Activated CD4-positive, alpha-beta memory T cell treated with anti-CD3 and anti-CD28 coated beads for 36 hours (primary cell): ENCODE data around the gene TMEM181. TPM values are rescaled to one million over a fixed set of nuclear protein-coding genes. Genes with fewer than 3 reads are reported as not detected.

Source experiments
- CTCF ChIA-PET: fragments of 350-600 bp; sonication (Branson Sonifier 250); formaldehyde crosslinking; loops from one replicate; lab custom pipeline; 2021; ENCODE audit warnings: antibody characterized with exemption, inconsistent platforms; lab: Charles Lee
- POLR2A ChIA-PET: fragments of 350-600 bp; sonication (Branson Sonifier 250); formaldehyde crosslinking; loops from one replicate; lab custom pipeline; 2021; ENCODE audit warnings: antibody characterized with exemption; lab: Charles Lee
- DNase-seq: peaks from one replicate; pipeline ENCODE4 v3.0.0-alpha.2; 2020
- H3K27ac Mint-ChIP-seq: one replicate; pipeline ENCODE4 v1.8.0; 2021; ENCODE audit warnings: mixed read lengths
- H3K27me3 Mint-ChIP-seq: one replicate; pipeline ENCODE4 v1.8.0; 2021; ENCODE audit warnings: mixed read lengths
- H3K36me3 Mint-ChIP-seq: one replicate; pipeline ENCODE4 v1.8.0; 2021; ENCODE audit warnings: mixed read lengths
- H3K4me1 Mint-ChIP-seq: one replicate; pipeline ENCODE4 v1.8.0; 2021; ENCODE audit warnings: low read depth, mixed read lengths
- H3K4me3 Mint-ChIP-seq: one replicate; pipeline ENCODE4 v1.8.0; 2021; ENCODE audit warnings: mild to moderate bottlenecking, mixed read lengths
- H3K9me3 Mint-ChIP-seq: one replicate; pipeline ENCODE4 v1.8.0; 2021; ENCODE audit warnings: mixed read lengths
- intact Hi-C: fragments of 100-400 bp; cut with micrococcal nuclease; formaldehyde crosslinking; loops from one replicate; pipeline ENCODE4 v1.15.1; 2023
- total RNA-seq, 2 experiments: library from RNA; stranded (reverse); gene quantifications; one replicate each; pipeline ENCODE4 v1.2.3, GENCODE V29; 2021

The TMEM181 gene
- total RNA-seq, 2 experiments from 2014 or later: 11.3 to 11.6 TPM

- intact Hi-C loops: no loop called here
- CTCF ChIA-PET: interaction anchor here (1.2 to 1.4 kb wide), 2 partner anchors 18 to 71 kb away, joined by 3 to 8 read pairs; no protein-coding TSS in a partner anchor
- H3K27me3 Mint-ChIP-seq: no peaks in the 10 kb centered on the region
These were observed 60.3 kb downstream of the TMEM181 start for GRCh38 chr6:158619922-158620801.

GRCh38 chr6:158620963-158621693, 61.2 kb downstream of the TMEM181 start:
- Mint-ChIP-seq H3K27ac (no peak overlapping the region), H3K4me3 (no peak overlapping the region), H3K36me3 (peaks cover 44% of the 10 kb centered on the region), H3K4me1 (peaks cover 17% of the 10 kb centered on the region), H3K27me3 (no peaks in the 10 kb centered on the region), H3K9me3 (no peaks in the 10 kb centered on the region)
- intact Hi-C loops: no loop called here
- ChIA-PET POLR2A (interaction anchor here (0.6 kb wide), 1 partner anchor 18 kb away, joined by 3 read pairs; no protein-coding TSS in a partner anchor), CTCF (interaction anchor here (1.0 to 1.4 kb wide), 3 partner anchors 17 to 400 kb away, joined by 3 to 8 read pairs (median 5); no protein-coding TSS in a partner anchor)
- no peak for DNase-seq

More at GRCh38 chr6:158619922-158620801, 60.3 kb downstream of the TMEM181 start:
- Mint-ChIP-seq H3K9me3 (peaks cover 6% of the 10 kb centered on the region), H3K36me3 (peaks cover 47% of the 10 kb centered on the region), H3K27ac (no peak overlapping the region), H3K4me3 (no peak overlapping the region), H3K4me1 (peaks cover 17% of the 10 kb centered on the region)
- POLR2A ChIA-PET: no interaction called here
- no peak for DNase-seq

DNA sequence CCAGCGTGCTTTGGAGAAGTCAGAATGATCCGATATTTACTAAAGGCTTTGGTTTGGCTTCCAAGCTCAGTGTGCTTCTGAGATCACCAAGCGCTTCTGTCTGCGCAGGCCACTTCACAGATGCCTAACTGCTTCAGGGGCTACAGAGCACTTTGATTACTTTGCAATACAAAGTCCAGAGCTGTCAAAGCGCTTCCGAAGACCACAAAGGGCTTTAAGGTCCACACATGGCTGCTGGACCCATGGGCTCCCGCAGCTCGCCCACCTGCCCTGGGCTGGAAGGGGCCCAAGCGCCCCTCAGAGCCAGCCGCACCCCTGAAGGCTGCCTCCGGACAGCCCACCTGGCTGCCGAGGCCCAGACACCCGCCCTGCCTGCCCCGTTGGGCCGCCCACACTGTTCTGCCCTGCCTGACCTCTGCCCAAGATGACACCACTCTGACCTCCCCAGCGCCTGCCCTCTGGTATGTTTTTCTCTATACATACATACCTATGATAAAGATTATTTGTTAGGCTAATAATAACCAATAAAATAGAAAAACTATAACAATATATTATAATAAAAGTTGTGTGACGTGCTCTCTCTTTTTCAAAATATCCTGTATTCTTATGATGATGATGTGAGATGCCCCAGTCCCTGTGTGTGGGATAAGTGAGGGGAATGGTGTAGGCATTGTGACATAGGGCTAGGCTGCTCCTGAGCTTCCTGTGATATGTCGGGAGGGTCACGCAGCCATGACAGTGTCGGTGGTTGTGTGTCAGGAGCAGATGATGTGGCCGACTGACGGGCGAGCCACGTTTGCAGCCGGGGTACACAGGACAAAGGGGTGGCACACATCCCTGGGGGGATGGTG, 62.0 kb downstream of the TMEM181 start:
- peaks cover 45% of the 10 kb centered on the region for H3K36me3 Mint-ChIP-seq
- CTCF ChIA-PET: interaction anchor here (1.0 to 1.4 kb wide), 2 partner anchors 70 to 401 kb away, joined by 5 to 8 read pairs; no protein-coding TSS in a partner anchor
- no peaks in the 10 kb centered on the region for H3K27me3 Mint-ChIP-seq
- DNase-seq: no peak
- no peak overlapping the region for H3K4me3 Mint-ChIP-seq
- peaks cover 17% of the 10 kb centered on the region for H3K4me1 Mint-ChIP-seq
- intact Hi-C loops: no loop called here
- no peaks in the 10 kb centered on the region for H3K9me3 Mint-ChIP-seq
- no peak overlapping the region for H3K27ac Mint-ChIP-seq
- POLR2A ChIA-PET: interaction anchor here (0.6 kb wide), 1 partner anchor 19 kb away, joined by 3 read pairs; no protein-coding TSS in a partner anchor

GRCh38 chr6:158622545-158623190, 62.8 kb downstream of the TMEM181 start:
- H3K27me3 Mint-ChIP-seq: no peaks in the 10 kb centered on the region
- peaks cover 14% of the 10 kb centered on the region for H3K4me1 Mint-ChIP-seq
- H3K27ac Mint-ChIP-seq: peak overlapping the region; percentile 50
- peaks cover 44% of the 10 kb centered on the region for H3K36me3 Mint-ChIP-seq
- H3K4me3 Mint-ChIP-seq: no peak overlapping the region
- no peaks in the 10 kb centered on the region for H3K9me3 Mint-ChIP-seq
- intact Hi-C loops: no loop called here
- POLR2A ChIA-PET: no interaction called here
- DNase-seq: no peak
- CTCF ChIA-PET: no interaction called here

- POLR2A ChIA-PET: no interaction called here
- no peak for DNase-seq
- no peaks in the 10 kb centered on the region for H3K9me3 Mint-ChIP-seq
- peak overlapping the region; percentile 26 for H3K27ac Mint-ChIP-seq
- H3K4me1 Mint-ChIP-seq: peaks cover 26% of the 10 kb centered on the region
- H3K36me3 Mint-ChIP-seq: peaks cover 54% of the 10 kb centered on the region
- CTCF ChIA-PET: no interaction called here
- intact Hi-C loops: no loop called here
- no peaks in the 10 kb centered on the region for H3K27me3 Mint-ChIP-seq
- no peak overlapping the region for H3K4me3 Mint-ChIP-seq
These were observed 65.1 kb downstream of the TMEM181 start for GRCh38 chr6:158624684-158625682.

GRCh38 chr6:158625881-158626305, 66.0 kb downstream of the TMEM181 start:
- Mint-ChIP-seq H3K4me3 (no peak overlapping the region), H3K4me1 (peaks cover 31% of the 10 kb centered on the region), H3K36me3 (peaks cover 49% of the 10 kb centered on the region), H3K27ac (peak overlapping the region; percentile 73), H3K9me3 (no peaks in the 10 kb centered on the region), H3K27me3 (no peaks in the 10 kb centered on the region)
- intact Hi-C loops: no loop called here
- DNase-seq: no peak
- ChIA-PET POLR2A (no interaction called here), CTCF (interaction anchor here (0.5 kb wide), 1 partner anchor 28 kb away, joined by 4 read pairs; no protein-coding TSS in a partner anchor)

DNA sequence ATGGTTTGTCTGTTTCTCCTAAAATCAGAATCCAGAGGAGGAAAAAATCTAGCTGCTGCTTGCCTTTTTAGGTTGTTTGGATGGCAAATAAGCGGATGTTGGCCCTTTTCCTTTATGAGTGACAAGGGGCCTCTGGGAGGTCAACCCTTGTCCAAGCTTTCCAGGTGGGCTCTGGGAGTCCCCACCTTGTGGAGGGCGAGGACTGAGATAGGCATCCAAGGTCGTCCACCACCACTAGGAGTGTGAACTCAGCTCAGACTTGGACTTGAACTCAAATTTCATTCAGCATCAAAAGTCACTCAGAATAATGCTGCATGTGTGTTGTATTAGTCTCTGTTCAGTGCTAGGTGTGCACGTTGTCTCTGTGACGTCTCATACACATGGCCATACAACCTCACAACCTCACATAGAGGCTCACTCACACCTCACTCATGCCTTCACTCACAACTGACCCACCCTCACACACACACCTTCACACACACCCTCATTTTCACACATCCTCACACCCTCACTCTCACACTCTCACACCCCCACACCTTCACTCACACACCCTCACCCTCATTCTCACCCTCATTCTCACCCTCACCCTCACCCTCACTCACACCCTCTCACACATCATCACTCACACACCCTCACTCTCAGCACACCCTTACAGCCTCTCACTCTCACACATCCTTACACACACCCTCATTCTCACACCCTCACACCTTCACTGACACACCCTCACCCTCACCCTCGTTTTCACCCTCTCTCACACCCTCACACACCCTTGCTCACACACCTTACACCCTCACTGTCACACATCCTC, 66.7 kb downstream of the TMEM181 start:
- peaks cover 37% of the 10 kb centered on the region for H3K4me1 Mint-ChIP-seq
- ChIA-PET POLR2A (no interaction called here), CTCF (interaction anchor here (0.5 kb wide), 1 partner anchor 27 kb away, joined by 4 read pairs; no protein-coding TSS in a partner anchor)
- H3K9me3 Mint-ChIP-seq: no peaks in the 10 kb centered on the region
- H3K27ac Mint-ChIP-seq: peak overlapping the region; percentile 73
- DNase-seq: no peak
- H3K27me3 Mint-ChIP-seq: no peaks in the 10 kb centered on the region
- intact Hi-C loops: no loop called here
- no peak overlapping the region for H3K4me3 Mint-ChIP-seq
- H3K36me3 Mint-ChIP-seq: peaks cover 51% of the 10 kb centered on the region

DNA sequence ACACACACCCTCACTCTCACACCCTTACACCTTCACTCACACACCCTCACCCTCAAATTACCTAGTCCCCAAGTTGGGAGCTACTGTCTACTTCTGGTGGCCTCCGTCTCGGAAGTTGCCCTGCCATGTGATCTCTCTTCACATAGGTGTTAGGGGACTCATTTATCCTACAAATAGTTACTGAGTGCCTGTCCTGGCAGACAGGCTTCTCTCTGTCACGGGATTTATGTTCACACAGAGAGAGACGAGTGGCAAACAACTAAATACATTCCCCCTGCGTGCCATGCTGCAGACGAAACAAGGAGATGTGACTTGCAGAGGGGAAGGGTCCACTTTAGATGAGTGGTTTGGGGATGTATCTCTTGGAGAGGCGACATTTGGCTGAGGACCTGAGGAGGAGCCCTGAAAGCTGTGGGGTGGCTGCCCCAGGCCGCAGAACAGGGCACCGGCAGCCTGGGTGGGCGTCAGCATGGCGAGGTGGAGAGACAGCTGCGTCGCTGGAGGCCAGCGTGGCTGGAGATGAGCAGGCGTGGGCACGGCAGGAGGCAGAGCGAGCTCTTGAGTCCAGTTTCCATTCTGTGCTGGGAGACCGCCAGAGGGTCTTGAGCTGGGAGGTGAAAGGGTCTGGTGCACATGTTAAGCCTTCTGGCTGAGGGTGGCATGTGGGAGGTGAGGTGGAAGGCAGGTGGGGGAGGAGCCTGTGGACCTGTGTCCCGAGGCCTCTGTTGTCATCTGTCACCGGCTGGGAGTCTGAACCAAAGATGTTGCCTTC, 67.5 kb downstream of the TMEM181 start:
- Mint-ChIP-seq H3K4me3 (no peak overlapping the region), H3K36me3 (peaks cover 54% of the 10 kb centered on the region), H3K9me3 (no peaks in the 10 kb centered on the region), H3K27ac (peak overlapping the region; percentile 73), H3K4me1 (peaks cover 40% of the 10 kb centered on the region), H3K27me3 (no peaks in the 10 kb centered on the region)
- POLR2A ChIA-PET: no interaction called here
- no peak for DNase-seq
- CTCF ChIA-PET: interaction anchor here (0.6 kb wide), 1 partner anchor 109 kb away, joined by 3 read pairs; no protein-coding TSS in a partner anchor
- intact Hi-C loops: no loop called here

- peaks cover 37% of the 10 kb centered on the region for H3K4me1 Mint-ChIP-seq
- peaks cover 59% of the 10 kb centered on the region for H3K36me3 Mint-ChIP-seq
- ChIA-PET CTCF (interaction anchor here (0.6 to 0.9 kb wide), 2 partner anchors 22 to 109 kb away, joined by 3 read pairs; no protein-coding TSS in a partner anchor), POLR2A (no interaction called here)
- no peaks in the 10 kb centered on the region for H3K9me3 Mint-ChIP-seq
- DNase-seq: no peak
- intact Hi-C loops: no loop called here
- no peaks in the 10 kb centered on the region for H3K27me3 Mint-ChIP-seq
- no peak overlapping the region for H3K4me3 Mint-ChIP-seq
- H3K27ac Mint-ChIP-seq: no peak overlapping the region
These were observed 68.0 kb downstream of the TMEM181 start for GRCh38 chr6:158627940-158628211.
